Measurements from ENCODE around the gene ZBTB7A.

- no peak for TF ChIP-seq MAX (IDR thresholded peaks at IDR 0.05)
- no peak for TF ChIP-seq CREB1 (IDR thresholded peaks at IDR 0.05; ENCODE audit: low read depth)
- TF ChIP-seq CEBPB (IDR thresholded peaks at IDR 0.05): peak; percentile 68
- no peak for TF ChIP-seq RAD21 (IDR thresholded peaks at IDR 0.05; ENCODE audit: low read depth)
- peak; percentile 62 for TF ChIP-seq YY1 (IDR thresholded peaks at IDR 0.05; ENCODE audit: low read depth)
- no peak for TF ChIP-seq FOXM1 (IDR thresholded peaks at IDR 0.05; ENCODE audit: borderline replicate concordance, low read depth)
- TF ChIP-seq TAF1 (IDR thresholded peaks at IDR 0.05; ENCODE audit: low read depth): 0 out of 2 replicates have a peak, but pooled peaks have one; percentile 9
Measured at GRCh38 chr19:4061178-4061682, 5.5 kb downstream of the ZBTB7A start.
